Measurements from ENCODE around the gene ZNF283.

ZNF283 gene

DNA sequence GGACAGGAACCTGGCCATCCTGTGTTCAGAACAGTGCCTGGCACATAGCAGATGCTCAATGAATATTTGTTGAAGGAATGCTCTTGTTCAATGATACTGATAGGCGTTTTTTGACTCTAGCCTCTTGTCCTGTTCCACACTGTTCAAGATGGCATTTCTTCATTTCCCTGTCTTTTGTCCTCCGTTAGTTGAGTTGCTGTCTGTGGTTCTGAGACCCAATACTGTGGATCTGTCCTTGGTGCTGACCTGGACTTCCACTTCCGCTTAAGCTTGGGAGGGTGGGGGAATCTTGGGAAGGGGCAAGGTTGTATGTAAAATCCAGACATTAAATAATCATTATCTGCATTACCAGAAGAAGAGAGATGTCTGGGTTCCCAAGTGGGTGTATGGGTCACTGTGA, 38.1 kb upstream of the ZNF283 start:
- H2AK5ac ChIP-seq (ENCODE audit: low read length, severe bottlenecking), result no peak overlapping the region
- no peak overlapping the region for H3K9ac ChIP-seq (ENCODE audit: low read length)
- H3K4me1 ChIP-seq (ENCODE audit: control insufficient read depth, insufficient read depth, low read depth, low read length), result peaks cover 11% of the 10 kb centered on the region
- H3K27ac ChIP-seq (ENCODE audit: low read length, poor library complexity, severe bottlenecking), result no peak overlapping the region
- no peak overlapping the region for H3K4me3 ChIP-seq (ENCODE audit: insufficient read depth in 1 of 2, low read depth in 1 of 2, low read length in 2 of 2)
- WGBS, result 0% methylated on average over 2 of the region's 3 CpGs
- H3K4ac ChIP-seq (ENCODE audit: low read depth in 1 of 2, low read length in 2 of 2), result no peak overlapping the region
- peak; percentile 60 for DNase-seq
- no peak overlapping the region for H2BK5ac ChIP-seq (ENCODE audit: low read depth, low read length, poor library complexity, severe bottlenecking)
- no peak overlapping the region for H2BK15ac ChIP-seq (ENCODE audit: low read depth, poor library complexity, severe bottlenecking)
- H3K79me1 ChIP-seq (replicated peaks; ENCODE audit: low read length, poor library complexity, severe bottlenecking), result no peaks in the 10 kb centered on the region
- no peak overlapping the region for H3K14ac ChIP-seq (ENCODE audit: low read length in 2 of 2)
- no peak overlapping the region for H3K23ac ChIP-seq (ENCODE audit: low read length in 2 of 2)
- H2BK12ac ChIP-seq (ENCODE audit: low read length in 2 of 2), result no peak overlapping the region
- no peaks in the 10 kb centered on the region for H3K9me3 ChIP-seq (ENCODE audit: control insufficient read depth, low read length)
- peaks cover 9 to 21% of the 10 kb centered on the region in 2 experiments for H3K27me3 ChIP-seq (ENCODE audit: control insufficient read depth in 1 of 2, insufficient read depth in 1 of 2, low read length in 2 of 2)
- no peaks in the 10 kb centered on the region for H3K36me3 ChIP-seq (ENCODE audit: control insufficient read depth in 1 of 2, insufficient read depth in 2 of 2, low read depth in 1 of 2, low read length in 2 of 2)
- no peak overlapping the region for H2AFZ ChIP-seq (ENCODE audit: low read depth, low read length)
- H4K91ac ChIP-seq (ENCODE audit: low read length), result no peak overlapping the region
- H3K18ac ChIP-seq (ENCODE audit: low read depth in 1 of 2, low read length in 2 of 2), result no peak overlapping the region
- no peak overlapping the region for H2BK120ac ChIP-seq (ENCODE audit: low read depth, low read length)
- H4K8ac ChIP-seq (ENCODE audit: low read length), result no peak overlapping the region
- H3K4me2 ChIP-seq (ENCODE audit: low read length, poor library complexity, severe bottlenecking), result no peak overlapping the region

DNA sequence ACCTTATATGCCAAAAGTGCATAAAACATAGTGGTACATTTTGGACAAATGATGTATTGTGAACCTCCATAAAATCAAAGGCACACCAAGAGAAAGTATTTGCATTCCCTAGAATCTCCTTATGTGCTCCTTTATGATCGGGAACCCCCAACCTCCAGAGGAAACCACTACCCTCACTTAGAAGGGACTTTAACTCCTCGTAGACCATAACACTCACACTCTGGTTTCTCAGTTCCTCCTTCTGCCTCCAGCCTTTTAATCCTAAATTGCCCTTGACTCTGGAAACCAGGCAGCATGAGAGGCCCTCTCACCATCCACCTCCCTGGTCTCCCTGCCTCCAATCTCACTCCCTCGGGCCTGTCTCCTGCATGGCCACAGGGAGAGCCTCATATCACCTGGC, 36.5 kb upstream of the ZNF283 start:
- DNase-seq, result no peak
- H3K79me1 ChIP-seq (replicated peaks; ENCODE audit: low read length, poor library complexity, severe bottlenecking), result no peaks in the 10 kb centered on the region
- H2AK5ac ChIP-seq (ENCODE audit: low read length, severe bottlenecking), result no peak overlapping the region
- no peak overlapping the region for H3K9ac ChIP-seq (ENCODE audit: low read length)
- H4K91ac ChIP-seq (ENCODE audit: low read length), result no peak overlapping the region
- H2BK12ac ChIP-seq (ENCODE audit: low read length in 2 of 2), result no peak overlapping the region
- H2AFZ ChIP-seq (ENCODE audit: low read depth, low read length), result no peak overlapping the region
- H3K9me3 ChIP-seq (ENCODE audit: control insufficient read depth, low read length), result peaks cover 6% of the 10 kb centered on the region
- no peak overlapping the region for H4K8ac ChIP-seq (ENCODE audit: low read length)
- H2BK120ac ChIP-seq (ENCODE audit: low read depth, low read length), result no peak overlapping the region
- H3K4me2 ChIP-seq (ENCODE audit: low read length, poor library complexity, severe bottlenecking), result no peak overlapping the region
- H3K36me3 ChIP-seq (ENCODE audit: control insufficient read depth in 1 of 2, insufficient read depth in 2 of 2, low read depth in 1 of 2, low read length in 2 of 2), result no peaks in the 10 kb centered on the region
- H3K27ac ChIP-seq (ENCODE audit: low read length, poor library complexity, severe bottlenecking), result no peak overlapping the region
- H3K4me3 ChIP-seq (ENCODE audit: insufficient read depth in 1 of 2, low read depth in 1 of 2, low read length in 2 of 2), result no peak overlapping the region
- H3K4ac ChIP-seq (ENCODE audit: low read depth in 1 of 2, low read length in 2 of 2), result no peak overlapping the region
- 56% methylated on average over 3 of the region's 3 CpGs for WGBS
- H3K14ac ChIP-seq (ENCODE audit: low read length in 2 of 2), result no peak overlapping the region
- H3K23ac ChIP-seq (ENCODE audit: low read length in 2 of 2), result no peak overlapping the region
- no peak overlapping the region for H3K18ac ChIP-seq (ENCODE audit: low read depth in 1 of 2, low read length in 2 of 2)
- no peak overlapping the region for H2BK15ac ChIP-seq (ENCODE audit: low read depth, poor library complexity, severe bottlenecking)
- H3K4me1 ChIP-seq (ENCODE audit: control insufficient read depth, insufficient read depth, low read depth, low read length), result no peaks in the 10 kb centered on the region
- peaks cover 9 to 28% of the 10 kb centered on the region in 2 experiments for H3K27me3 ChIP-seq (ENCODE audit: control insufficient read depth in 1 of 2, insufficient read depth in 1 of 2, low read length in 2 of 2)
- no peak overlapping the region for H2BK5ac ChIP-seq (ENCODE audit: low read depth, low read length, poor library complexity, severe bottlenecking)

DNA sequence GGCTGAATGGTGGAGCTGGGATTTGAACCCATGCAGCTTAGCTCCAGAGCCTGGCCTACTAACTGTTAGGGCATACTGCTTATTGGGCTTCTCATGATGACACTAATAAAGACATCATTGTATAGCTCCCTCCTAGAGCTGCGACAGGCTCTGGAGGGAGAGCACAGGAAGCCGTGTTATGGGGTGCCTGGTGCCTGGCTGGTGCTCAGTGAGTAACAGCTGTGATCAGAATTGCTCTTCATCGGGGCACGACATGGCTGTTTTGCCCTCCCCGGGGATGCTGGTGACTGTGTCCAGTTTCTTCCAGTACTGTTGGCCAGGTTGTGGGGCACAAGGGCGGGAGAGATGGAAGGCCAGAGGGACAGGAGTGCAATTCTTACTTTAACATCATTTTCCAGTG, 30.0 kb upstream of the ZNF283 start:
- Histone ChIP-seq H3K14ac (ENCODE audit: low read length in 2 of 2) (no peak overlapping the region), H3K18ac (ENCODE audit: low read depth in 1 of 2, low read length in 2 of 2) (no peak overlapping the region), H3K23ac (ENCODE audit: low read length in 2 of 2) (no peak overlapping the region), H2BK5ac (ENCODE audit: low read depth, low read length, poor library complexity, severe bottlenecking) (no peak overlapping the region), H2BK120ac (ENCODE audit: low read depth, low read length) (no peak overlapping the region), H2AK5ac (ENCODE audit: low read length, severe bottlenecking) (no peak overlapping the region), H2BK12ac (ENCODE audit: low read length in 2 of 2) (no peak overlapping the region), H2AFZ (ENCODE audit: low read depth, low read length) (no peak overlapping the region), H3K4me3 (ENCODE audit: insufficient read depth in 1 of 2, low read depth in 1 of 2, low read length in 2 of 2) (no peak overlapping the region), H2BK15ac (ENCODE audit: low read depth, poor library complexity, severe bottlenecking) (no peak overlapping the region), H3K27me3 (ENCODE audit: control insufficient read depth in 1 of 2, insufficient read depth in 1 of 2, low read length in 2 of 2) (peaks cover 32 to 57% of the 10 kb centered on the region in 2 experiments), H3K4ac (ENCODE audit: low read depth in 1 of 2, low read length in 2 of 2) (no peak overlapping the region), H4K8ac (ENCODE audit: low read length) (no peak overlapping the region), H3K27ac (ENCODE audit: low read length, poor library complexity, severe bottlenecking) (no peak overlapping the region), H3K4me2 (ENCODE audit: low read length, poor library complexity, severe bottlenecking) (no peak overlapping the region), H3K9ac (ENCODE audit: low read length) (no peak overlapping the region), H3K4me1 (ENCODE audit: control insufficient read depth, insufficient read depth, low read depth, low read length) (peaks cover 10% of the 10 kb centered on the region), H4K91ac (ENCODE audit: low read length) (no peak overlapping the region), H3K79me1 (replicated peaks; ENCODE audit: low read length, poor library complexity, severe bottlenecking) (no peaks in the 10 kb centered on the region), H3K9me3 (ENCODE audit: control insufficient read depth, low read length) (peaks cover 19% of the 10 kb centered on the region), H3K36me3 (ENCODE audit: control insufficient read depth in 1 of 2, insufficient read depth in 2 of 2, low read depth in 1 of 2, low read length in 2 of 2) (no peaks in the 10 kb centered on the region)
- no peak for DNase-seq
- 44% methylated on average over 5 of the region's 6 CpGs for WGBS

DNA sequence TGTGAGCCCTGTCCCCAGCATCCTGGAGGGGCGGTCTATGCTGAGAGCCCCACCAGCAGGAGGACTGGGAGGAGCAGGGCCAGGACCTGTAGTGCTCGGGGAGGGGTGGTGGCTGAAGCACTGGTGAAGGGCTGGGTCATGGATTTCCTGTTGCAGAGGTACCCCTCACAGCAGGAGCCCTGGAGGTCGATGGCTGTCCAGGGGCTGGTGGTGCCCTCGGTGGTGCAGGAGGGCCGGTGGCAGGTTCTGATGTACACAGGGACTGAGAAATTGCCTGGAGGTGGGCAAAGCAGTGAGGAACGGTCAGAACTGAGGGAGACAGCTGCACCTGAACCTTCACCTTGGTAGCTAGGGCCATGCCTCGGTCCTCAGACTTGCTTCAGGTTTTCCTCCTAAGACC, 29.6 kb upstream of the ZNF283 start:
- H2AK5ac ChIP-seq (ENCODE audit: low read length, severe bottlenecking), result no peak overlapping the region
- H2BK12ac ChIP-seq (ENCODE audit: low read length in 2 of 2), result no peak overlapping the region
- no peak overlapping the region for H3K23ac ChIP-seq (ENCODE audit: low read length in 2 of 2)
- H3K9me3 ChIP-seq (ENCODE audit: control insufficient read depth, low read length), result peaks cover 19% of the 10 kb centered on the region
- DNase-seq, result no peak
- peak overlapping the region; percentile 12 for H4K91ac ChIP-seq (ENCODE audit: low read length)
- 76% methylated on average over 7 of the region's 7 CpGs for WGBS
- H3K4me2 ChIP-seq (ENCODE audit: low read length, poor library complexity, severe bottlenecking), result no peak overlapping the region
- no peak overlapping the region for H3K14ac ChIP-seq (ENCODE audit: low read length in 2 of 2)
- no peak overlapping the region for H2BK5ac ChIP-seq (ENCODE audit: low read depth, low read length, poor library complexity, severe bottlenecking)
- H3K4ac ChIP-seq (ENCODE audit: low read depth in 1 of 2, low read length in 2 of 2), result no peak overlapping the region
- H2BK120ac ChIP-seq (ENCODE audit: low read depth, low read length), result no peak overlapping the region
- H2AFZ ChIP-seq (ENCODE audit: low read depth, low read length), result no peak overlapping the region
- H3K4me3 ChIP-seq (ENCODE audit: insufficient read depth in 1 of 2, low read depth in 1 of 2, low read length in 2 of 2), result no peak overlapping the region
- peaks cover 32 to 55% of the 10 kb centered on the region in 2 experiments for H3K27me3 ChIP-seq (ENCODE audit: control insufficient read depth in 1 of 2, insufficient read depth in 1 of 2, low read length in 2 of 2)
- H4K8ac ChIP-seq (ENCODE audit: low read length), result no peak overlapping the region
- H3K27ac ChIP-seq (ENCODE audit: low read length, poor library complexity, severe bottlenecking), result no peak overlapping the region
- no peak overlapping the region for H3K18ac ChIP-seq (ENCODE audit: low read depth in 1 of 2, low read length in 2 of 2)
- no peak overlapping the region for H3K9ac ChIP-seq (ENCODE audit: low read length)
- H2BK15ac ChIP-seq (ENCODE audit: low read depth, poor library complexity, severe bottlenecking), result no peak overlapping the region
- H3K36me3 ChIP-seq (ENCODE audit: control insufficient read depth in 1 of 2, insufficient read depth in 2 of 2, low read depth in 1 of 2, low read length in 2 of 2), result no peaks in the 10 kb centered on the region
- H3K79me1 ChIP-seq (replicated peaks; ENCODE audit: low read length, poor library complexity, severe bottlenecking), result no peaks in the 10 kb centered on the region
- H3K4me1 ChIP-seq (ENCODE audit: control insufficient read depth, insufficient read depth, low read depth, low read length), result peaks cover 10% of the 10 kb centered on the region
